ENCODE measurements around the gene SPATA6. TPM values are rescaled to one million over a fixed set of nuclear protein-coding genes. Genes with fewer than 3 reads are reported as not detected.
"Not testable (repeated sequence)": the region's sequence is repeated elsewhere in the genome, so short reads cannot be mapped to it uniquely, and the experiment has no call there.

SPATA6 gene
- total and polyA plus RNA-seq, 4 donors, result 1.1 to 5.5 (median 2.4) TPM

DNA sequence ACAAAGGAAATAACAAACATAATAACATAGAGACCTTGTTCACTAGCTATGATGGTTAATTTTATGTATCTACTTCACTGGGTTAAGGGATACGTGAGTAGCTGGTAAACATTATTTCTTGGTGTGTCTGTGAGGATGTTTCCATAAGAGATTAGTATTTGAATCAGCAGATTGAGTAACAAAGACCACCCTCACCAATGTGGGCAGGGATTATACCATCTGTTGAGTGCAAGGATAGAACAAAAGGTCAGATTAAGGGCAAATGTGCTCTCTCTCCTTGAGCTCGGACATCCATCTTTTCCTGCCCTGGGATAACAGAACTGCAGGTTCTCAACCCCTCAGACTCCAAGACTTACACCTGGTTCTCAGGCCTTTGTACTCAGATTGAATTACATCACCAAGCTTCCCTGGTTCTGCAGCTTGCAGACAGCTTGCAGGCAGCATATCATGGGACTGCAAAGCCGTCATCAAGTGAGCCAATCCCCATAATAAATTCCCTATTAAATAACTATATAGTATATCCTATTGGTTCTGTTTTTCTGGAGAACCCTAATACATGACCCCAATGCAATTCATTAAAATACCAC, 9.2 kb downstream of the SPATA6 start (continued):
- TF ChIP-seq, protein P1, sequence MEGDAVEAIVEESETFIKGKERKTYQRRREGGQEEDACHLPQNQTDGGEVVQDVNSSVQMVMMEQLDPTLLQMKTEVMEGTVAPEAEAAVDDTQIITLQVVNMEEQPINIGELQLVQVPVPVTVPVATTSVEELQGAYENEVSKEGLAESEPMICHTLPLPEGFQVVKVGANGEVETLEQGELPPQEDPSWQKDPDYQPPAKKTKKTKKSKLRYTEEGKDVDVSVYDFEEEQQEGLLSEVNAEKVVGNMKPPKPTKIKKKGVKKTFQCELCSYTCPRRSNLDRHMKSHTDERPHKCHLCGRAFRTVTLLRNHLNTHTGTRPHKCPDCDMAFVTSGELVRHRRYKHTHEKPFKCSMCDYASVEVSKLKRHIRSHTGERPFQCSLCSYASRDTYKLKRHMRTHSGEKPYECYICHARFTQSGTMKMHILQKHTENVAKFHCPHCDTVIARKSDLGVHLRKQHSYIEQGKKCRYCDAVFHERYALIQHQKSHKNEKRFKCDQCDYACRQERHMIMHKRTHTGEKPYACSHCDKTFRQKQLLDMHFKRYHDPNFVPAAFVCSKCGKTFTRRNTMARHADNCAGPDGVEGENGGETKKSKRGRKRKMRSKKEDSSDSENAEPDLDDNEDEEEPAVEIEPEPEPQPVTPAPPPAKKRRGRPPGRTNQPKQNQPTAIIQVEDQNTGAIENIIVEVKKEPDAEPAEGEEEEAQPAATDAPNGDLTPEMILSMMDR (IDR thresholded peaks at IDR 0.05; ENCODE audit: low read depth, low read length, missing input control), result no peak
- TF ChIP-seq GABPA (IDR thresholded peaks at IDR 0.05 in 1 of 2, conservative IDR thresholded peaks at IDR 0.05 in 1 of 2), result no peak
- no peak for TF ChIP-seq EGR1 (IDR thresholded peaks at IDR 0.05; ENCODE audit: low read depth in 2 of 2)
- TF ChIP-seq, protein P2, sequence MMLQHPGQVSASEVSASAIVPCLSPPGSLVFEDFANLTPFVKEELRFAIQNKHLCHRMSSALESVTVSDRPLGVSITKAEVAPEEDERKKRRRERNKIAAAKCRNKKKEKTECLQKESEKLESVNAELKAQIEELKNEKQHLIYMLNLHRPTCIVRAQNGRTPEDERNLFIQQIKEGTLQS (IDR thresholded peaks at IDR 0.05), result no peak
- TF ChIP-seq, protein P3, sequence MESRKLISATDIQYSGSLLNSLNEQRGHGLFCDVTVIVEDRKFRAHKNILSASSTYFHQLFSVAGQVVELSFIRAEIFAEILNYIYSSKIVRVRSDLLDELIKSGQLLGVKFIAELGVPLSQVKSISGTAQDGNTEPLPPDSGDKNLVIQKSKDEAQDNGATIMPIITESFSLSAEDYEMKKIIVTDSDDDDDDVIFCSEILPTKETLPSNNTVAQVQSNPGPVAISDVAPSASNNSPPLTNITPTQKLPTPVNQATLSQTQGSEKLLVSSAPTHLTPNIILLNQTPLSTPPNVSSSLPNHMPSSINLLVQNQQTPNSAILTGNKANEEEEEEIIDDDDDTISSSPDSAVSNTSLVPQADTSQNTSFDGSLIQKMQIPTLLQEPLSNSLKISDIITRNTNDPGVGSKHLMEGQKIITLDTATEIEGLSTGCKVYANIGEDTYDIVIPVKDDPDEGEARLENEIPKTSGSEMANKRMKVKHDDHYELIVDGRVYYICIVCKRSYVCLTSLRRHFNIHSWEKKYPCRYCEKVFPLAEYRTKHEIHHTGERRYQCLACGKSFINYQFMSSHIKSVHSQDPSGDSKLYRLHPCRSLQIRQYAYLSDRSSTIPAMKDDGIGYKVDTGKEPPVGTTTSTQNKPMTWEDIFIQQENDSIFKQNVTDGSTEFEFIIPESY (IDR thresholded peaks at IDR 0.05), result no peak

DNA sequence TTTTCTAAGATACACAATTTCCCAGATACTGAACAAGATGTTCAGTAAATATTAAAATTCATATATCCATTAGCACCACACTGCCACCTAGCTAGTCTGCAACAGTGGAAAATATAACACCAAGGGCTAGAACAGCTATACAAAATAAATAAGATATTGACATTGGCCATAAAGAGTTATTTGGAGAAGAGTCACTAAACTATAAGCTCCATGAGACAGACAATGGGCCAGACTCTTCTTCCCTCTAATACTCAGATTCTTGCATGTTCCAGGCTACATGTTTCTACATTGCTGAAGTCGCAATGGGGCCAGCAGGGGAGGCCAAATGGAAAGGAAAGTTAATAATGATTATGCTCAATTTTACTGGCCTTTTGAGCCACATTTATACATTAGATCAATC, 21.5 kb downstream of the SPATA6 start:
- WGBS, result 97% methylated on average over 1 of the region's 1 CpG
- no peak overlapping the region for H3K9ac ChIP-seq (ENCODE audit: low read depth in 1 of 2, low read length in 2 of 2)
- DNase-seq (ENCODE audit: low spot score), result no peak
- no peak overlapping the region for H3K4me3 ChIP-seq (ENCODE audit: low read depth in 1 of 3, low read length in 3 of 3)
- no peak overlapping the region for H3K27ac ChIP-seq (ENCODE audit: low read depth in 1 of 2, low read length in 2 of 2)
- no peaks in the 10 kb centered on the region for H3K9me3 ChIP-seq (ENCODE audit: control insufficient read depth in 4 of 4, low read length in 3 of 4)
- H3K36me3 ChIP-seq (ENCODE audit: control insufficient read depth in 4 of 4, insufficient read depth in 3 of 4, low read depth in 1 of 4, low read length in 3 of 4), result no peaks in the 10 kb centered on the region
- TF ChIP-seq HNF4G (IDR thresholded peaks at IDR 0.05) (no peak), RAD21 (IDR thresholded peaks at IDR 0.05) (peak in 1 of 2 donors; percentile 10), JUND (IDR thresholded peaks at IDR 0.05) (no peak), YY1 (IDR thresholded peaks at IDR 0.05) (no peak), GABPA (IDR thresholded peaks at IDR 0.05 in 1 of 2, conservative IDR thresholded peaks at IDR 0.05 in 1 of 2) (no peak)
- TF ChIP-seq, protein P1 (IDR thresholded peaks at IDR 0.05; ENCODE audit: low read depth, low read length, missing input control), result no peak
- no peaks in the 10 kb centered on the region for H3K4me1 ChIP-seq (ENCODE audit: control insufficient read depth in 4 of 4, insufficient read depth in 4 of 4, low read length in 3 of 4)
- no peaks in the 10 kb centered on the region for H3K27me3 ChIP-seq (ENCODE audit: control insufficient read depth in 4 of 4, insufficient read depth in 4 of 4, low read length in 3 of 4)

DNA sequence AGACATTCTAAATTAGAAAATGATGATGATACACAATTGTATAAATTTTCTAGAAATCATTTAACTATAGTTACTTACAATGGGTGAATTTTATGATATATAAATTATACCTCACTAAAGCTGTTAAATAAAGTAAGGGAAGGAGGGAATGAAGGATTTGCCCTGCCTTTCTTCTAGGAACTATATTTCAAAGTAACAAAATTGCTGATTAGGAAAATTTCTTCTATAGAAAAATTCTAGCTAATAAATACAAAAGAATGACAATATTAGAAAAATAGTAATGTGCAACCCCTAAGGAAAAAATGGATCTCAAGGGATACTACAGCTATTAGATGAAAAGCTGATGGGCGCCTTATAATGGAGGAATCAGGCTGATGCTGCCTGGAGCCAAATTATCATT, 23.1 kb downstream of the SPATA6 start:
- TF ChIP-seq FOXA1 (IDR thresholded peaks at IDR 0.05) (no peak), HNF4A (conservative IDR thresholded peaks at IDR 0.05) (no peak), NR2F2 (IDR thresholded peaks at IDR 0.05) (no peak)
- TF ChIP-seq, protein P1 (IDR thresholded peaks at IDR 0.05; ENCODE audit: low read depth, low read length, missing input control), result no peak
- TF ChIP-seq, protein P4, sequence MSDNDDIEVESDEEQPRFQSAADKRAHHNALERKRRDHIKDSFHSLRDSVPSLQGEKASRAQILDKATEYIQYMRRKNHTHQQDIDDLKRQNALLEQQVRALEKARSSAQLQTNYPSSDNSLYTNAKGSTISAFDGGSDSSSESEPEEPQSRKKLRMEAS (IDR thresholded peaks at IDR 0.05), result no peak
- no peak for DNase-seq (ENCODE audit: low spot score)
- Histone ChIP-seq H3K36me3 (ENCODE audit: control insufficient read depth in 4 of 4, insufficient read depth in 3 of 4, low read depth in 1 of 4, low read length in 3 of 4) (no peaks in the 10 kb centered on the region), H3K4me1 (ENCODE audit: control insufficient read depth in 4 of 4, insufficient read depth in 4 of 4, low read length in 3 of 4) (no peaks in the 10 kb centered on the region), H3K27me3 (ENCODE audit: control insufficient read depth in 4 of 4, insufficient read depth in 4 of 4, low read length in 3 of 4) (no peaks in the 10 kb centered on the region), H3K4me3 (ENCODE audit: low read depth in 1 of 3, low read length in 3 of 3) (no peak overlapping the region), H3K27ac (ENCODE audit: low read depth in 1 of 2, low read length in 2 of 2) (no peak overlapping the region), H3K9ac (ENCODE audit: low read depth in 1 of 2, low read length in 2 of 2) (no peak overlapping the region), H3K9me3 (ENCODE audit: control insufficient read depth in 4 of 4, low read length in 3 of 4) (peaks cover 0 to 3% (median under 1%) of the 10 kb centered on the region in 4 donors)
- 51% methylated on average over 1 of the region's 1 CpG for WGBS

DNA sequence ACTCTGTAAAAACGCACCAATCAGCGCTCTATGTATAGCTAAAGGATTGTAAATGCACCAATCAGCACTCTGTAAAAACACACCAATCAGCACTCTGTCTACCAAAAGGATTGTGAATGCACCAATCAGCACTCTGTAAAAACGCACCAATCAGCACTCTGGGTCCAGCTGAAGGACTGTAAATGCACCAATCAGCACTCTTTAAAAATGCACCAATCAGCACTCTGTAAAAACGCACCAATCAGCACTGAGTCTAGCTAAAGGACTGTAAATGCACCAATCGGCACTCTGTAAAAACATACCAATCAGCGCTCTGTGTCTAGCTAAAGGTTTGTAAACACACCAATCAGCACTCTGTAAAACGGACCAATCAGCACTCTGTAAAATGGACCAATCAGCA, 27.8 kb downstream of the SPATA6 start:
- H3K27me3 ChIP-seq (ENCODE audit: control insufficient read depth in 4 of 4, insufficient read depth in 4 of 4, low read length in 3 of 4); H3K4me1 ChIP-seq (ENCODE audit: control insufficient read depth in 4 of 4, insufficient read depth in 4 of 4, low read length in 3 of 4); H3K9ac ChIP-seq (ENCODE audit: low read depth in 1 of 2, low read length in 2 of 2); H3K4me3 ChIP-seq (ENCODE audit: low read depth in 1 of 3, low read length in 3 of 3); H3K9me3 ChIP-seq (ENCODE audit: control insufficient read depth in 4 of 4, low read length in 3 of 4); H3K27ac ChIP-seq (ENCODE audit: low read depth in 1 of 2, low read length in 2 of 2); DNase-seq (ENCODE audit: low spot score); H3K36me3 ChIP-seq (ENCODE audit: control insufficient read depth in 4 of 4, insufficient read depth in 3 of 4, low read depth in 1 of 4, low read length in 3 of 4): not testable (repeated sequence)
- WGBS, result 90% methylated on average over 7 of the region's 7 CpGs

Measured in liver (tissue), 9 donors.